ENCODE measurements around the gene ZNF662.
"Not testable (repeated sequence)": the region's sequence is repeated elsewhere in the genome, so short reads cannot be mapped to it uniquely, and the experiment has no call there.

Gene ZNF662

GRCh38 chr3:42906070-42906847 is at the start of gene ZNF662:
Gene ZNF662 (plus strand): TSS chr3:42906142. CDS start chr3:42908115, 1,973 bp downstream.
- FAIRE-seq = no peak

GRCh38 chr3:42856544-42856943 is 49.4 kb upstream of the ZNF662 start:
- no peak for FAIRE-seq

GRCh38 chr3:42864321-42864950 is 41.5 kb upstream of the ZNF662 start:
- FAIRE-seq = no peak

- no peak for FAIRE-seq
Measured at GRCh38 chr3:42865256-42865655, 40.7 kb upstream of the ZNF662 start.

GRCh38 chr3:42867138-42867537 is 38.8 kb upstream of the ZNF662 start:
- no peak for FAIRE-seq

GRCh38 chr3:42868841-42869240 is 37.1 kb upstream of the ZNF662 start:
- no peak for FAIRE-seq

GRCh38 chr3:42871592-42872196 is 34.2 kb upstream of the ZNF662 start:
- FAIRE-seq = no peak

- no peak for FAIRE-seq
Measured at GRCh38 chr3:42872718-42873117, 33.2 kb upstream of the ZNF662 start.

GRCh38 chr3:42873221-42873982 is 32.5 kb upstream of the ZNF662 start:
- FAIRE-seq = no peak

- no peak for FAIRE-seq
Measured at GRCh38 chr3:42874749-42875148, 31.2 kb upstream of the ZNF662 start.

GRCh38 chr3:42875325-42876151 is 30.4 kb upstream of the ZNF662 start, which contains the start of gene CYP8B1:
Gene CYP8B1 (minus strand): TSS chr3:42875879. CDS start chr3:42875816, 63 bp downstream.
- FAIRE-seq = no peak

- no peak for FAIRE-seq
Measured at GRCh38 chr3:42876401-42876800, 29.5 kb upstream of the ZNF662 start.

- no peak for FAIRE-seq
Measured at GRCh38 chr3:42876940-42877720, 28.8 kb upstream of the ZNF662 start.

- FAIRE-seq = no peak
Measured at GRCh38 chr3:42877881-42878280, 28.1 kb upstream of the ZNF662 start.

GRCh38 chr3:42880183-42880582 is 25.8 kb upstream of the ZNF662 start:
- FAIRE-seq = no peak

GRCh38 chr3:42880601-42881451 is 25.1 kb upstream of the ZNF662 start:
- no peak for FAIRE-seq

- FAIRE-seq = not testable (repeated sequence)
Measured at GRCh38 chr3:42883251-42883930, 22.6 kb upstream of the ZNF662 start.

- no peak for FAIRE-seq
Measured at GRCh38 chr3:42884324-42884723, 21.6 kb upstream of the ZNF662 start.

- FAIRE-seq = no peak
Measured at GRCh38 chr3:42886294-42886822, 19.6 kb upstream of the ZNF662 start.

GRCh38 chr3:42887084-42887483 is 18.9 kb upstream of the ZNF662 start:
- FAIRE-seq = no peak
